ENCODE measurements around the gene DDA1.
A peak's percentile ranks its signal among the peaks of the same experiment; 100 is the strongest.

The DDA1 gene

GRCh38 chr19:17357724-17358123, 48.4 kb downstream of the DDA1 start:
- H3K27ac ChIP-seq (ENCODE audit: extremely low read depth, low read depth, low read length): no peak overlapping the region
- H3K9me3 ChIP-seq (ENCODE audit: control insufficient read depth, insufficient read depth, low read depth, low read length): no peaks in the 10 kb centered on the region
- no peak for TF ChIP-seq ZNF792 (tag by site-specific recombination; IDR thresholded peaks at IDR 0.05)
- no peak for TF ChIP-seq ZNF221 (tag by site-specific recombination; IDR thresholded peaks at IDR 0.05; ENCODE audit: borderline replicate concordance)
- no peak for TF ChIP-seq KLF8 (tag by site-specific recombination; IDR thresholded peaks at IDR 0.05)
- no peak for TF ChIP-seq MZF1 (tag by site-specific recombination; IDR thresholded peaks at IDR 0.05; ENCODE audit: borderline replicate concordance)
- TF ChIP-seq OVOL3 (tag by site-specific recombination; IDR thresholded peaks at IDR 0.05): no peak
- TF ChIP-seq SP2 (tag by site-specific recombination; IDR thresholded peaks at IDR 0.05): no peak
- no peak overlapping the region for H3K4me3 ChIP-seq (ENCODE audit: low read depth, low read length)
- no peaks in the 10 kb centered on the region for H3K4me1 ChIP-seq (ENCODE audit: control insufficient read depth, insufficient read depth, low read length)
- no peaks in the 10 kb centered on the region for H3K36me3 ChIP-seq (ENCODE audit: control insufficient read depth in 2 of 2, insufficient read depth in 1 of 2, low read length in 2 of 2)
- ChIA-PET POLR2A (interaction anchor here (0.7 kb wide), 1 partner anchor 826 kb away, joined by 4 read pairs; no protein-coding TSS in a partner anchor), CTCF (interaction anchor here (1.4 kb wide), 1 partner anchor 9 kb away, joined by 3 read pairs; no protein-coding TSS in a partner anchor)

- POLR2A ChIA-PET: no interaction called here
- no peak overlapping the region for H3K27ac ChIP-seq (ENCODE audit: extremely low read depth, low read depth, low read length)
- H3K36me3 ChIP-seq (ENCODE audit: control insufficient read depth in 2 of 2, insufficient read depth in 1 of 2, low read length in 2 of 2): no peaks in the 10 kb centered on the region
- H3K9me3 ChIP-seq (ENCODE audit: control insufficient read depth, insufficient read depth, low read depth, low read length): no peaks in the 10 kb centered on the region
- H3K4me3 ChIP-seq (ENCODE audit: low read depth, low read length): no peak overlapping the region
- H3K4me1 ChIP-seq (ENCODE audit: control insufficient read depth, insufficient read depth, low read length): no peaks in the 10 kb centered on the region
- CTCF ChIA-PET: interaction anchor here (1.4 kb wide), 1 partner anchor 10 kb away, joined by 3 read pairs; no protein-coding TSS in a partner anchor
- TF ChIP-seq ZBTB10 (tag by site-specific recombination; IDR thresholded peaks at IDR 0.05): no peak
- TF ChIP-seq GLI4 (tag by site-specific recombination; IDR thresholded peaks at IDR 0.05): no peak
- peak; percentile 60; the same call in 1 of the 2 replicates for TF ChIP-seq ZIC2 (tag by site-specific recombination; IDR thresholded peaks at IDR 0.05)
- no peak for TF ChIP-seq ZNF19 (tag by site-specific recombination; IDR thresholded peaks at IDR 0.05; ENCODE audit: low read depth)
- no peak for TF ChIP-seq ZNF354C (tag by site-specific recombination; IDR thresholded peaks at IDR 0.05; ENCODE audit: borderline replicate concordance, low read depth)
- TF ChIP-seq ZNF155 (tag by site-specific recombination; IDR thresholded peaks at IDR 0.05): no peak
- 0 out of 2 replicates have a peak, but pooled peaks have one; percentile 39 for TF ChIP-seq ZNF223 (tag by site-specific recombination; IDR thresholded peaks at IDR 0.05)
- no peak for TF ChIP-seq ZNF510 (tag by site-specific recombination; IDR thresholded peaks at IDR 0.05; ENCODE audit: insufficient replicate concordance)
- TF ChIP-seq ZNF24 (tag by site-specific recombination; IDR thresholded peaks at IDR 0.05): no peak
- no peak for TF ChIP-seq ZNF529 (tag by site-specific recombination; IDR thresholded peaks at IDR 0.05; ENCODE audit: insufficient replicate concordance)
- no peak for TF ChIP-seq ZNF366 (tag by site-specific recombination; conservative IDR thresholded peaks at IDR 0.05)
- no peak for TF ChIP-seq ZNF785 (tag by site-specific recombination; IDR thresholded peaks at IDR 0.05)
- TF ChIP-seq ZNF121 (tag by site-specific recombination; IDR thresholded peaks at IDR 0.05): no peak
- TF ChIP-seq EGR2 (tag by site-specific recombination; IDR thresholded peaks at IDR 0.05; ENCODE audit: low read depth): no peak
- TF ChIP-seq TCF7L2 (IDR thresholded peaks at IDR 0.05; ENCODE audit: borderline replicate concordance, low read depth, low read length): no peak
- no peak for TF ChIP-seq BCL11B (tag by site-specific recombination; IDR thresholded peaks at IDR 0.05; ENCODE audit: low read depth)
- no peak for TF ChIP-seq ZNF416 (tag by site-specific recombination; IDR thresholded peaks at IDR 0.05)
- TF ChIP-seq ZNF747 (tag by site-specific recombination; IDR thresholded peaks at IDR 0.05): no peak
- 0 out of 2 replicates have a peak, but pooled peaks have one; percentile 12 for TF ChIP-seq GLIS1 (tag by site-specific recombination; IDR thresholded peaks at IDR 0.05)
- TF ChIP-seq ZNF792 (tag by site-specific recombination; IDR thresholded peaks at IDR 0.05): no peak
- TF ChIP-seq ZNF514 (tag by site-specific recombination; IDR thresholded peaks at IDR 0.05): no peak
- no peak for TF ChIP-seq ZSCAN16 (tag by site-specific recombination; IDR thresholded peaks at IDR 0.05)
- TF ChIP-seq ZNF133 (tag by site-specific recombination; IDR thresholded peaks at IDR 0.05): no peak
Measured at GRCh38 chr19:17358395-17358794, 49.0 kb downstream of the DDA1 start.

All from HEK293 (cell line).